ENCODE data around the gene SIM1. TPM values are rescaled to one million over a fixed set of nuclear protein-coding genes. Genes with fewer than 3 reads are reported as not detected.
A peak's percentile ranks its signal among the peaks of the same experiment; 100 is the strongest.

The SIM1 gene
- total RNA-seq, 8 experiments from 2014 or later: 1.5 to 8.3 (median 3.8) TPM

DNA sequence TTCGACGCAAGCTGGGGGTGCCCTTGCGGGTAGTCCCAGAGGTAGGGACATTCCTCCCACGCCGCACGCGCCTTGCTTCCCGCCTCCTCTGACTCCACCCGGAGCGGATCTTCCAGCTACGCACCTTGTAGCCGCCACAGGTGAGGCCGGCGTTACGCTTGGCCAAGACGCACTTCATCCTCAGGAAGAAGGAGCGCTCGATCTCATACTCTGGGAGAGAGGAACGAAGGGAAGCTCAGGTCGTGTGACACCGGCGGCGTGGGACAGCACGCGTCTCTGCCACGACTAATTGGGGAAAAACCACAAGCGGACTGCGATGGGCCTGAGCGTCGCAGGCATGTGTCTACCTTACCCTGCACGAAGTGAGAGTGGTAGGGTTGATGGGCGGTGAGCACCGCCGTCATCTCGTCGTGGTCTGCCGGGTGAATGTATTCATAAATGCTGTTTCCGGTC, 15.5 kb downstream of the SIM1 start:
- no peak for ATAC-seq (replicated peaks in 6 of 8)
- in situ Hi-C loops (cut with MboI; ENCODE audit: low pct_unique_long_range_greater_than_20kb in 2 of 9, low sequenced_read_pairs in 9 of 9, unreplicated experiment in 9 of 9): no loop called here
- no peak overlapping the region for H3K4me3 ChIP-seq
- no peaks in the 10 kb centered on the region for H3K4me1 ChIP-seq (replicated peaks in 1 of 2)
- 60 to 100% (median 96%) methylated on average over 1 to 23 of the region's 38 CpGs; no CpG with 5 or more reads in 2 of the 10 experiments for WGBS, 10 experiments
- no peak overlapping the region for H3K27ac ChIP-seq

DNA sequence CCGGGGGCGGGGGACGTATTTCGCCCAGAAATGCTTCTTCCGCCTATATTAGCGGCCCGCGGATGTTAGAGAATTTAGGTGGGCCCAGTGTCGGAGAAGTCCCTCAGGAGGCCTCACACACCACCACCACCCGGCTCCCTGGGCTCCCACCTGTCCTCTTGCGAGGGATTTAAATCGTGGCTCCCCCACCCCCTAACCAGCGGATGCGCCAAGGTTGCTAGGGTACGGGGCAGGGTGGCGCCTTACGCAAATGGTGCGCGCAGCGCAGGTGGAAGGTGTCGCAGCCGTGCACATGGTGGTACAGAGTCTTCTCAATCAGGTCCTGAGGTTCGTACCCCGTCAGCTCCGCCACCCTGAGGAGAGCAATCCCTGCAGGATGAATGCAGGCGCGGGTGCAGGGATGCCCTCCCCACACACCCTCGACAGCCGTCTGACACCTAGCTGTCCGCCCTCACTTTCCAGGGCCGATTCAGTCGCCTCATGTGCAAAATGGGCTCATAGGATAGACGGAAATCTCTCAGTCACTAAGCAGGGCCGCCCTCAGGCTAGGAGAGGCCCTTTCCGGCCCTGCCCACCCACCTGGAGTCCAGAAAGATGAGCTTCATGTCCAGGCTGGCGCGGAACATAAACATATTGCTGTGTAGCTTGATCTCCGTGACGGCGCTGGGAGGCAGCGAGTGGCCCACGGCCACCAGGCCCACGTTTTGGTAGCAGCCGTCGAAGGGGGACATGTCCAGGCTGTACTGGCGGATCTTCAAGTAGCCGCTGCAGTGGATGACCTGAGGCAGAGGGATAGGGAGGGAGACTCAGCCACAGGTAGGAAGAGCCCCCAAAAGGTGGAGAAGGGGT, 16.6 kb downstream of the SIM1 start:
- H3K27ac ChIP-seq: no peak overlapping the region
- H3K4me1 ChIP-seq (replicated peaks in 1 of 2): no peaks in the 10 kb centered on the region
- no peak for ATAC-seq (replicated peaks in 6 of 8)
- in situ Hi-C loops (cut with MboI; ENCODE audit: low pct_unique_long_range_greater_than_20kb in 2 of 9, low sequenced_read_pairs in 9 of 9, unreplicated experiment in 9 of 9): no loop called here
- 40 to 100% (median 95%) methylated on average over 1 to 22 of the region's 47 CpGs; no CpG with 5 or more reads in 1 of the 10 experiments for WGBS, 10 experiments
- no peak overlapping the region for H3K4me3 ChIP-seq

DNA sequence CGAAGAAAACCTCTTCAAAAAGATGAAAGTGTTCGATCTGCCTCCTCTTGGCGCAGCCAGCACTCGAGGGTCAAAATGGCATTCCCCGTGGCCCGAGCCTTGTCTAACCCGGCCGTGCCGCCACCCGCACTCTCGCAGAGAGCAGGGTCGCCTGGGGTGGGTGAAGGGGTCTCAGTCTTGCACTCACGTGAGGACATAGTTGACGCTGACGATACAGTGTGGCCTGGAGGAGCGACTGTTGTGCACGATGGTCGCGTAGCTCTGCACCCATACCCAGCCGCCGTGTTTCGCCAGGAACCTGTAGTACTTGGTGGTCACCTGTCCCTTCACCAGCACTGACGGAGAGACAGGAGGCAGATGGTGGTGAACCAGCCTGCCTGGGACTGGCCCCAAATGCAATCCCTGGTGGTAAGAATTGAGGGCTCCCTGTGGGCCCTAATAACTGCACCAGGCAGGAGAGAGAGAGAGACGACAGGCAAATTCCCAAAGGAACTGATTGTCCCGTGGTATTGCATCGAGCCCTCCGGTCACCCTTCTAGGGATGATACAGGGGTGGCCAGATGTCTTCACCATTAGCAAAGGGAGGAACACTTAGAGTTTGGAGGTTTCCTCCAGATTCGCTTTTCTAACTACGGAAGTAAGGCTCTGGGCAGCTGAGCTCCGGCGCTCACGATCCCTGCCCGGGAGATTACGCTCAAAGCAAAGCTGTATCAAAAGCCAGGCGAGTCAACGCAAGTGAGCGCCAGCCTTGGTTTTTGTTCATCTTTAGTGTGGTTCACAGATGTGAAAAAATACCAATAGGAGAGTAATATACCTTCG, 17.4 kb downstream of the SIM1 start:
- no peak for ATAC-seq (replicated peaks in 6 of 8)
- no peaks in the 10 kb centered on the region for H3K4me1 ChIP-seq (replicated peaks in 1 of 2)
- WGBS, 10 experiments: 60 to 100% (median 90%) methylated on average over 1 to 16 of the region's 38 CpGs; no CpG with 5 or more reads in 1 of the 10 experiments
- no peak overlapping the region for H3K27ac ChIP-seq
- in situ Hi-C loops (cut with MboI; ENCODE audit: low pct_unique_long_range_greater_than_20kb in 2 of 9, low sequenced_read_pairs in 9 of 9, unreplicated experiment in 9 of 9): no loop called here
- H3K4me3 ChIP-seq: no peak overlapping the region

DNA sequence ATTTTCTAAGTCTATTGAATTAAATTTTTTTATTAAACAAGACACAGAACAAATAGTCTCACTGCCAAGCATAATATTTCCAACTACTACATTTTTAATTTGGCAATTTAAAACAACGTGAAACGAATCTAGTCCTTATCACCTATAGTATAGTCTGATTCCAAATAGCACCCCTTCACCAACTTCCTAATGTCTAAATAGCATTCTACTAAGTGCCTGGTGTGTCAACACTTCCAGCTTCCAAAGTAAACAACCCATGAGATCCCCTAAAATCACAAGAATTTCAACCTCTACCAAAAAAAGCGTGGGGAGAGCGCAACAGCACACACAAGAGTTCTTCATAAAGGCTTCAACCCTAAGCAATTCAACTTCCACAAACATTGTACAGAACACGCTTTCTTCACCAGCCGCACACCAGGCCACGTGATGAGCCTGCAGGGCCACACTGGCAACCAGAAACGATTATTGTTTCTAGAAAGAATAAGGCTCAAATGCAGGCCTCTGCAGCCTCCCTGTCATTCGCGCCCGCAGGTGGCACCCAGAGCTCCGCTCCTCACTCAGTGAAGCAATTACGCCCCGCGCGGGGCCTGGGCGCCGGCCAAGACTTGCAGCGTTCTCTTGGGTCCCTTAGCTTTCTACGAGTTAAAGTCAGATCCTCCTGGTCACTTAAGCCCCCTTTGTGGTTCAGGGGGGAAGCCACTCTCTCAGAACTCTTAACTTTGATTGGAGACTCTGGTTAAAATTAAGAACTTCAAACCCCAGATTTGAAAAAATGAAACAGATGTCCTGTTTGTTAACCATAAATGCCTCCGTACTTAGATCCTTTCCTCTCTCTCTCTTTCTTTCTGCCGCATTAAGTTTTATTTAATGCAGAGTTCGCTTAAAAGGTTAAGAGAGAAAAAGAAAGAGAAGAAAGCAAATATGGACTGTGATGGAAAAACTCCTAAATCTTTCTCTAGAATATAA, 18.3 kb downstream of the SIM1 start:
- WGBS, 10 experiments: 41 to 95% (median 83%) methylated on average over 3 to 19 of the region's 23 CpGs
- Histone ChIP-seq H3K27ac (no peak overlapping the region), H3K4me1 (replicated peaks in 1 of 2) (no peaks in the 10 kb centered on the region), H3K4me3 (no peak overlapping the region)
- ATAC-seq (replicated peaks in 6 of 8): no peak
- in situ Hi-C loops (cut with MboI; ENCODE audit: low pct_unique_long_range_greater_than_20kb in 2 of 9, low sequenced_read_pairs in 9 of 9, unreplicated experiment in 9 of 9): no loop called here

DNA sequence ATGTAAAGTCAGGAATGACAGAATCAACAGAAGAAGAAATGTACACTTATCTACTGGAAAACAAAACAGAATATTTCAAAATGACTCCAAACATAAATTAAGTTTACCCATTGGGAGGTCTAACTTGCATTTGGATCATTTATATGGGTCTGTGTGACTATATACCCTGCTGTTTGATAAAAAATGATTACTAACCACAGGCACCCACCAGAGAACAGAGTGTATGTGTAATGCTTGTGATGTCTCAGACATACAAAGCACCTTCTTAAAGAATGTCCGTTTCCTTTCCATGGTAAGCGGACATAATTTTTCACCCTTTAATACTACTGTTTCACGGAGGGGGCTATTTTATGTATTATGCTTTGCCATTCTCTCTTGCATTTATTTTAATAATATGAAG, 19.2 kb downstream of the SIM1 start:
- in situ Hi-C loops (cut with MboI; ENCODE audit: low pct_unique_long_range_greater_than_20kb in 2 of 9, low sequenced_read_pairs in 9 of 9, unreplicated experiment in 9 of 9): no loop called here
- no peaks in the 10 kb centered on the region for H3K4me1 ChIP-seq (replicated peaks in 1 of 2)
- no peak overlapping the region for H3K27ac ChIP-seq
- 67 to 100% (median 97%) methylated on average over 3 of the region's 3 CpGs; no CpG with 5 or more reads in 1 of the 10 experiments for WGBS, 10 experiments
- no peak overlapping the region for H3K4me3 ChIP-seq
- no peak for ATAC-seq (replicated peaks in 6 of 8)

DNA sequence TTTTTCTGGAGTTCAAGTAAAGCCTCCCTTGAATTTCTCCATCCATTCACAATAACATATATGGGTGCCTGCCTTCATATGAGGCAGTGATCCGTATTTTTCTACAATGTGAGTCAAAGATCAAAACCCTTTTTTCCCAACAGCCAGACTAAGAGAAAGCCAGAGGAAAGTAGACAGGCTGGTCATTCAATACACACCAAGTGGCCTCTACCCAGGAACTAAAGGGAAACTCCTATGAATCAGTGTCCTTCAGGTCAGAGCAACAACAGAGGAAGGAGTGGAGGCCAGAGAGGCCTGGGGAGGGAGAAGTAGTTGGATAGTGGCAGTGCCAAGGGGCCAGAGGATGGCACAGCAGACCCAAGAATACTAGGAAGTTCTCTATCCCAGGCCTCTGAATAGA, 23.8 kb downstream of the SIM1 start:
- no peak overlapping the region for H3K27ac ChIP-seq
- ATAC-seq (replicated peaks in 6 of 8): peak in 1 of 8 experiments; percentile 33
- WGBS, 10 experiments: 67 to 100% (median 89%) methylated on average over 1 of the region's 1 CpG; no CpG with 5 or more reads in 5 of the 10 experiments
- in situ Hi-C loops (cut with MboI; ENCODE audit: low pct_unique_long_range_greater_than_20kb in 2 of 9, low sequenced_read_pairs in 9 of 9, unreplicated experiment in 9 of 9): no loop called here
- H3K4me3 ChIP-seq: no peak overlapping the region
- no peaks in the 10 kb centered on the region for H3K4me1 ChIP-seq (replicated peaks in 1 of 2)

DNA sequence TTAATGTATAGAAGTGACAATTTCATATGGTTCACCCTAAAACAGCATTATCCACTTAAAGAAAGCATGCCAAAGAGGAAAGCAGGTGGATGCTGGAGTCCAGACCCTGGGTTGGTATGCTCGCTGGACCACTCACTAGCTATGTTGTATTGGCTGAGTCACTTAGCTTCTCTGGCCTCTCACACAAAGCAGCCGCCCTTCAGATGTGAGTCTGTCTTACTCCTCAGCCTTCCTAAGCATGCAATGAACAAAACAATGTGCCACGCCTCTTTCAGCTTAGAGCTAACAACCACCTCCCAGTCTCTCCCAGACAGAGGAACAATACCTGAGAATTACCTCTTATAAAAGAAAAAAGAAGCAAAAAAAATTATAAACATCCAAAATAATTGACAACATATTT, 29.4 kb downstream of the SIM1 start:
- Histone ChIP-seq H3K4me1 (replicated peaks in 1 of 2) (no peaks in the 10 kb centered on the region), H3K27ac (no peak overlapping the region), H3K4me3 (no peak overlapping the region)
- 60 to 92% (median 83%) methylated on average over 1 to 3 of the region's 3 CpGs; no CpG with 5 or more reads in 2 of the 10 experiments for WGBS, 10 experiments
- peak in 2 of 8 experiments; percentile 45 to 100 for ATAC-seq (replicated peaks in 6 of 8)
- in situ Hi-C loops (cut with MboI; ENCODE audit: low pct_unique_long_range_greater_than_20kb in 2 of 9, low sequenced_read_pairs in 9 of 9, unreplicated experiment in 9 of 9): no loop called here

DNA sequence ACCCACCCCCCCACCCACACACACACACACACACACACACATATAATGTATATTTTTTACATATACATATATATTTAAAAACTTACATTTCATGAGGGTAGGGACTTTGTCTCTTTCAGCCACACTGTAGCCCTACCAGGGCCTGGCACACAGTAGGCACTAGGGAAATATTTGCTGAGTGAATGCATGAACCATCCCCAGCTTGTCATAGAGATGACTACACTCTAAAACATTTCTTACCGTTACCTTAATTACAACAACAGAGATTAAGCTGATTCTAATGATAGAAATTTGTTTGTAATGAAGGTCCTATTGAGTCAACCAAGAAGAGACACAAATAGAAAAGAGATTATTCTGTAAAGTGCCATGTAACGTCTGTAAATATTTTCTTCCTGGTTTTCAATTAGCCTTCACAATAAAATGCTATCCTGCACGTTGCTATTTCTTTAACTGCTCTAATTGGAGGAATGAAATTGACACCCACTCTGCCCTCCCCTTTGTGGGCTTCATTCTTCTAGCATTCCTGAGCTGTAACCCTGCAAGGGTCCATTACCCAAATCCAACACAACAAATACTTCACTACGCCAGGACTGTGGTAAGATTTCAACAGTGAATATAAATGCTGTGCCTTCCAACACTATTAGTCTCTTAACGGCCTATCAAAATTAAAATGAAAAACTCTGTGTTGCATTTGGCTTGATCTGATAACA, 30.8 kb downstream of the SIM1 start:
- H3K27ac ChIP-seq: no peak overlapping the region
- in situ Hi-C loops (cut with MboI; ENCODE audit: low pct_unique_long_range_greater_than_20kb in 2 of 9, low sequenced_read_pairs in 9 of 9, unreplicated experiment in 9 of 9): no loop called here
- WGBS, 10 experiments: 53 to 100% (median 80%) methylated on average over 1 to 5 of the region's 5 CpGs
- ATAC-seq (replicated peaks in 6 of 8): no peak
- H3K4me1 ChIP-seq (replicated peaks in 1 of 2): no peaks in the 10 kb centered on the region
- H3K4me3 ChIP-seq: no peak overlapping the region

DNA sequence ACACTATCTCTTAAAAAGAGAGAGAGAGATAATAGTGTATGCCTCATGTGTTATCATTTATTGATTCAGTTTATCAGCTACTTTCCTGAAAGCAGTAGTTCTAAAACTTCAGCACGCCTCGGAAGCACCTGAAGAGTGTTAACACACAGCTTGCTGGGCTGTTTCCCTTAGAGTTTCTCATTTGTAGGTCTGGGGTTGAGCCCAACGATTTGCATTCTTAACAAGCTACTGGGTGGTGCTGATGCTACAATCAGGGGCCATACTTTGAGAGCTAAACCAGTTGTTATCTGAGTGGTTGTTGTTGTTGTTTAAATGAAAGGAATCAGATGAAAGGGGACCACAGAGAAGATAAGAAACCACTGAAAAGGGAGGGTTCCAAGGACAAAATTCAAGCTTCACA, 32.6 kb downstream of the SIM1 start:
- Histone ChIP-seq H3K4me1 (replicated peaks in 1 of 2) (no peaks in the 10 kb centered on the region), H3K4me3 (no peak overlapping the region), H3K27ac (no peak overlapping the region)
- WGBS, 10 experiments: 20 to 93% (median 81%) methylated on average over 1 to 3 of the region's 3 CpGs; no CpG with 5 or more reads in 4 of the 10 experiments
- ATAC-seq (replicated peaks in 6 of 8): no peak
- in situ Hi-C loops (cut with MboI; ENCODE audit: low pct_unique_long_range_greater_than_20kb in 2 of 9, low sequenced_read_pairs in 9 of 9, unreplicated experiment in 9 of 9): no loop called here

DNA sequence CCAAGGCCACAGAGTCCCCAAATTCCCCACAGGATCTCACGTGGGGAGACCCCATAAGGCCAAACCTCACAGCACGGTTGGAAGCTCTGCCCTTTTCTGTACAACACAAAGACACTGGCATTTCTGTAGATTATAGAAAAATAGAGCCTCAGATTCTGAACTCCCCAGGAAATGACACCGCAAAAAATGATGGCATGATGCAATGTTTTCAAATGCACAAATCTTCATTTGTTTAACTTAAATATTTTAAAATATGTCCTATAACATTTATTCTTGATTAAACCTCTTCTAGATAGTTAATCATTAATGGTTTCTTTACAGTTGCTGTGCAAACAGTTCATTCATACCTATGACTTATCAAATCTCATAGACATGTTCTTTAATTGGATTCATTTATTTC, 33.8 kb downstream of the SIM1 start:
- no peak for ATAC-seq (replicated peaks in 6 of 8)

DNA sequence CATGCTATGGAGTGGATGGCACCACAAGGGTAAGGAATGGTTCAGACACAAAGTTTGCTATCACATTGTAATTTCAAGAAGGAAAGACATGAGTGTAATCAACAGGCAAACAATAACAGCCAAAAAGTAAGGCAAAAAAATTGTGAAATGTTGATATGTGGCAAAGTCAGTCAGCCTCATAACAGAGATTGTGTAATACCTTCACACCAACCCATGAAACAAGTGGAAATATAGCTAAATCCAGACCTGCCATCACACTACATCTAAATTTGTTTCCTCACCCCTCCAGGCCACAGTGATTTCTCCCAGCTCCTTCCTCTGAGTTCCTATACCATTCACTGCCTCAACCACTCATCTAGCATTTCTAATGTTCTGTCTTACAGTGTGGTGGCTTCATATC, 37.3 kb downstream of the SIM1 start:
- no peak for ATAC-seq (replicated peaks in 6 of 8)
- in situ Hi-C loops (cut with MboI; ENCODE audit: low pct_unique_long_range_greater_than_20kb in 2 of 9, low sequenced_read_pairs in 9 of 9, unreplicated experiment in 9 of 9): no loop called here

More for the DNA sequence above, 33.8 kb downstream of the SIM1 start:
- H3K4me1 ChIP-seq (replicated peaks in 1 of 2): no peaks in the 10 kb centered on the region
- H3K27ac ChIP-seq: no peak overlapping the region
- no peak overlapping the region for H3K4me3 ChIP-seq
- 45 to 100% (median 70%) methylated on average over 1 to 3 of the region's 3 CpGs; no CpG with 5 or more reads in 1 of the 10 experiments for WGBS, 10 experiments
- in situ Hi-C loops (cut with MboI; ENCODE audit: low pct_unique_long_range_greater_than_20kb in 2 of 9, low sequenced_read_pairs in 9 of 9, unreplicated experiment in 9 of 9): no loop called here

DNA sequence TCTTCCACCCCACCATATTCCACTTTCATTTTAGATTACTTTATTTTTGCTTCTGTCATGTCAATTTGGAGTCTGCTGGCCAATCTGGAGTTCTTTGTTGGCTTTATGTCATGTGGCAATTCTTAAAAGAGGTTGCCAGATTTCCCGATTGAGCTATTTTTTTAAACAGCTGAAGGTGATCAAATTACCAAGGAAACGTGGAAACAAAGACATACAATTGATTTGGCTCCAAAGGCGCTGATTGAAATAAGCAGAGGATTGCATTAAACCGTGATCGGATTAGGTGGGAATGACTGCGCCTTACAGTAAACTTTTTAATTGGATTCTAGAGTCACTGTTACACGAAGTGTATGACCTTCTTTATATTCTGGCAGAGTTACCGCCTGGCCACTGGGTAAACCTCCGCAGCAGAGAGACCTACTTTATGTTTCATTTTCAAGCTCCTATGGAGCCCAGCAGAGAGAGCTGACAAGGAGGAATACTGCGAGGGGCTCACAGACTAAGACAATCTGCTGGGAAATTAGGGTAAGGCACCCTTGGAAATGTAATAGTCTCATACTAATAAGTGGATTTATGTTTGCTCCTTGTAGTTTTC, 37.9 kb downstream of the SIM1 start:
- H3K4me3 ChIP-seq: no peak overlapping the region
- ATAC-seq (replicated peaks in 6 of 8): no peak
- no peaks in the 10 kb centered on the region for H3K4me1 ChIP-seq (replicated peaks in 1 of 2)
- in situ Hi-C loops (cut with MboI; ENCODE audit: low pct_unique_long_range_greater_than_20kb in 2 of 9, low sequenced_read_pairs in 9 of 9, unreplicated experiment in 9 of 9): no loop called here
- no peak overlapping the region for H3K27ac ChIP-seq
- 38 to 94% (median 76%) methylated on average over 5 to 10 of the region's 10 CpGs; no CpG with 5 or more reads in 1 of the 10 experiments for WGBS, 10 experiments

More for the DNA sequence above, 37.3 kb downstream of the SIM1 start:
- Histone ChIP-seq H3K4me3 (no peak overlapping the region), H3K27ac (no peak overlapping the region), H3K4me1 (replicated peaks in 1 of 2) (no peaks in the 10 kb centered on the region)

All from motor neuron (in vitro differentiated cells).